ENCODE measurements around the gene CFTR.

DNA sequence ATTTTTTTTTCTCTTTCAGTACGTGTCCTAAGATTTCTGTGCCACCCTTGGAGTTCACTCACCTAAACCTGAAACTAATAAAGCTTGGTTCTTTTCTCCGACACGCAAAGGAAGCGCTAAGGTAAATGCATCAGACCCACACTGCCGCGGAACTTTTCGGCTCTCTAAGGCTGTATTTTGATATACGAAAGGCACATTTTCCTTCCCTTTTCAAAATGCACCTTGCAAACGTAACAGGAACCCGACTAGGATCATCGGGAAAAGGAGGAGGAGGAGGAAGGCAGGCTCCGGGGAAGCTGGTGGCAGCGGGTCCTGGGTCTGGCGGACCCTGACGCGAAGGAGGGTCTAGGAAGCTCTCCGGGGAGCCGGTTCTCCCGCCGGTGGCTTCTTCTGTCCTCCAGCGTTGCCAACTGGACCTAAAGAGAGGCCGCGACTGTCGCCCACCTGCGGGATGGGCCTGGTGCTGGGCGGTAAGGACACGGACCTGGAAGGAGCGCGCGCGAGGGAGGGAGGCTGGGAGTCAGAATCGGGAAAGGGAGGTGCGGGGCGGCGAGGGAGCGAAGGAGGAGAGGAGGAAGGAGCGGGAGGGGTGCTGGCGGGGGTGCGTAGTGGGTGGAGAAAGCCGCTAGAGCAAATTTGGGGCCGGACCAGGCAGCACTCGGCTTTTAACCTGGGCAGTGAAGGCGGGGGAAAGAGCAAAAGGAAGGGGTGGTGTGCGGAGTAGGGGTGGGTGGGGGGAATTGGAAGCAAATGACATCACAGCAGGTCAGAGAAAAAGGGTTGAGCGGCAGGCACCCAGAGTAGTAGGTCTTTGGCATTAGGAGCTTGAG is at the start of gene CFTR:
- TF ChIP-seq, protein P1, sequence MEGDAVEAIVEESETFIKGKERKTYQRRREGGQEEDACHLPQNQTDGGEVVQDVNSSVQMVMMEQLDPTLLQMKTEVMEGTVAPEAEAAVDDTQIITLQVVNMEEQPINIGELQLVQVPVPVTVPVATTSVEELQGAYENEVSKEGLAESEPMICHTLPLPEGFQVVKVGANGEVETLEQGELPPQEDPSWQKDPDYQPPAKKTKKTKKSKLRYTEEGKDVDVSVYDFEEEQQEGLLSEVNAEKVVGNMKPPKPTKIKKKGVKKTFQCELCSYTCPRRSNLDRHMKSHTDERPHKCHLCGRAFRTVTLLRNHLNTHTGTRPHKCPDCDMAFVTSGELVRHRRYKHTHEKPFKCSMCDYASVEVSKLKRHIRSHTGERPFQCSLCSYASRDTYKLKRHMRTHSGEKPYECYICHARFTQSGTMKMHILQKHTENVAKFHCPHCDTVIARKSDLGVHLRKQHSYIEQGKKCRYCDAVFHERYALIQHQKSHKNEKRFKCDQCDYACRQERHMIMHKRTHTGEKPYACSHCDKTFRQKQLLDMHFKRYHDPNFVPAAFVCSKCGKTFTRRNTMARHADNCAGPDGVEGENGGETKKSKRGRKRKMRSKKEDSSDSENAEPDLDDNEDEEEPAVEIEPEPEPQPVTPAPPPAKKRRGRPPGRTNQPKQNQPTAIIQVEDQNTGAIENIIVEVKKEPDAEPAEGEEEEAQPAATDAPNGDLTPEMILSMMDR (IDR thresholded peaks at IDR 0.05; ENCODE audit: control extremely low read depth in 1 of 3, insufficient read depth in 1 of 3, low read depth in 1 of 3, low read length in 3 of 3), result no peak
- TF ChIP-seq TCF12 (IDR thresholded peaks at IDR 0.05; ENCODE audit: low read depth, low read length) (no peak), CREB1 (IDR thresholded peaks at IDR 0.05) (no peak), POLR2A (IDR thresholded peaks at IDR 0.05; ENCODE audit: control extremely low read depth in 1 of 2, low read depth in 2 of 2, low read length in 2 of 2) (0 out of 3 replicates have a peak, but pooled peaks of 1 of the 2 experiments have one; percentile 40), ZNF274 (IDR thresholded peaks at IDR 0.05; ENCODE audit: borderline replicate concordance, extremely low read depth, low read length) (no peak), GABPA (IDR thresholded peaks at IDR 0.05; ENCODE audit: borderline replicate concordance, insufficient read depth, low read length) (no peak), SIN3A (conservative IDR thresholded peaks at IDR 0.05 in 1 of 2, IDR thresholded peaks at IDR 0.05 in 1 of 2; ENCODE audit: low read depth in 1 of 2, low read length in 2 of 2) (no peak), HDAC2 (IDR thresholded peaks at IDR 0.05; ENCODE audit: borderline replicate concordance in 1 of 2, low read depth in 2 of 2, low read length in 2 of 2) (no peak; a peak in 1 of 4 replicates), BRCA1 (IDR thresholded peaks at IDR 0.05; ENCODE audit: low read depth, low read length) (no peak), EP300 (IDR thresholded peaks at IDR 0.05; ENCODE audit: borderline replicate concordance in 1 of 2, low read depth in 2 of 2, low read length in 2 of 2) (no peak), KDM5A (IDR thresholded peaks at IDR 0.05; ENCODE audit: low read length) (no peak)
- TF ChIP-seq, protein P2, sequence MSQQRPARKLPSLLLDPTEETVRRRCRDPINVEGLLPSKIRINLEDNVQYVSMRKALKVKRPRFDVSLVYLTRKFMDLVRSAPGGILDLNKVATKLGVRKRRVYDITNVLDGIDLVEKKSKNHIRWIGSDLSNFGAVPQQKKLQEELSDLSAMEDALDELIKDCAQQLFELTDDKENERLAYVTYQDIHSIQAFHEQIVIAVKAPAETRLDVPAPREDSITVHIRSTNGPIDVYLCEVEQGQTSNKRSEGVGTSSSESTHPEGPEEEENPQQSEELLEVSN (IDR thresholded peaks at IDR 0.05), result no peak; the same call in 1 of the 2 replicates
- TF ChIP-seq, protein P3, sequence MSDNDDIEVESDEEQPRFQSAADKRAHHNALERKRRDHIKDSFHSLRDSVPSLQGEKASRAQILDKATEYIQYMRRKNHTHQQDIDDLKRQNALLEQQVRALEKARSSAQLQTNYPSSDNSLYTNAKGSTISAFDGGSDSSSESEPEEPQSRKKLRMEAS (IDR thresholded peaks at IDR 0.05), result no peak
- TF ChIP-seq, protein P4, sequence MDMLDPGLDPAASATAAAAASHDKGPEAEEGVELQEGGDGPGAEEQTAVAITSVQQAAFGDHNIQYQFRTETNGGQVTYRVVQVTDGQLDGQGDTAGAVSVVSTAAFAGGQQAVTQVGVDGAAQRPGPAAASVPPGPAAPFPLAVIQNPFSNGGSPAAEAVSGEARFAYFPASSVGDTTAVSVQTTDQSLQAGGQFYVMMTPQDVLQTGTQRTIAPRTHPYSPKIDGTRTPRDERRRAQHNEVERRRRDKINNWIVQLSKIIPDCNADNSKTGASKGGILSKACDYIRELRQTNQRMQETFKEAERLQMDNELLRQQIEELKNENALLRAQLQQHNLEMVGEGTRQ (IDR thresholded peaks at IDR 0.05; ENCODE audit: low read length), result no peak
